Right lobe of liver (tissue), 6 donors: ENCODE results near the gene PPM1H. TPM values are rescaled to one million over a fixed set of nuclear protein-coding genes. Genes with fewer than 3 reads are reported as not detected.

ENCODE experiments used
- ATAC-seq, 4 donors: fragments of 200-7000 bp; cut with Tn5 transposase; one replicate each; pipeline ENCODE4 v1.9.1; 2020; ENCODE audit warnings: mild to moderate bottlenecking in 4 of 4, moderate library complexity in 4 of 4
- DNase-seq, 3 donors: peaks; one replicate each; pipeline ENCODE4 v3.0.0-alpha.2; 2020
- H3K27ac ChIP-seq, 3 donors: fragments of 200-600 bp; one replicate each; pipeline ENCODE4 v1.8.0; 2022
- H3K27me3 ChIP-seq, 2 donors: fragments of 200-600 bp; one replicate each; pipeline ENCODE4 v1.8.0; 2022
- H3K36me3 ChIP-seq, 4 donors: fragments of 200-600 bp; sonication (generic) in 1 of 4; one replicate each; pipeline versions ENCODE4 v1.5.1 to v1.8.0; 2017 to 2022; ENCODE audit warnings: control low read depth in 1 of 4
- H3K4me1 ChIP-seq, 4 donors: fragments of 200-600 bp; sonication (generic) in 1 of 4; one replicate each; pipeline versions ENCODE4 v1.5.1 to v1.8.0; 2017 to 2022; ENCODE audit warnings: control low read depth in 1 of 4
- H3K4me3 ChIP-seq, 3 donors: fragments of 200-600 bp; one replicate each; pipeline ENCODE4 v1.8.0; 2022
- H3K9me3 ChIP-seq, 4 donors: fragments of 200-600 bp; sonication (generic) in 1 of 4; one replicate each; pipeline versions ENCODE4 v1.5.1 to v1.8.0; 2017 to 2022; ENCODE audit warnings: control low read depth in 1 of 4
- POLR2A ChIP-seq: fragments of 450-650 bp; IDR thresholded peaks from one replicate; pipeline ENCODE4 v1.6.1; 2017; ENCODE audit warnings: antibody characterized with exemption, mild to moderate bottlenecking
- WGBS: methylation state at CpG from one replicate; pipeline ENCODE4 v1.1.6; 2018; ENCODE audit warnings: low coverage, low lambda C conversion rate; ENCODE audit not compliant: insufficient coverage; ENCODE audit errors: missing lambda C conversion rate; 5-methylcytosine and 5-hydroxymethylcytosine counted together
- intact Hi-C, 2 donors: fragments of 100-400 bp; cut with DNase I; formaldehyde crosslinking; loops; one replicate each; pipeline versions ENCODE4 v1.11.2 to v1.14.1; 2022
- total RNA-seq, 6 experiments: library from RNA; depleted of rRNA in 2 of 6; stranded (reverse); fragments of >200 nt in 2 of 6; fragmentation: NEBNext Ultra II Directional in 3 of 6; extraction: Animal tissue kit (Norgen Biotek cat#: 25700) in 3 of 6; gene quantifications; one replicate each; pipeline versions ENCODE4 v1.1.0 to v1.2.4, GENCODE V29; 2016 to 2023
- TF ChIP-seq, protein P1 (sequence below), 4 donors: fragments of 200-600 bp in 3 of 4; fragments of 450-650 bp in 1 of 4; IDR thresholded peaks; one replicate each; pipeline versions ENCODE4 v1.5.1 to v1.8.0; 2016 to 2022; ENCODE audit warnings: antibody characterized with exemption in 4 of 4, mild to moderate bottlenecking in 2 of 4
- donor health status: DM: no; HTN: yes; CAD: no.
- donor health status: DM: no; HTN: no; CAD: no.
- donor health status: DM: no; HTN: no; CAD: no.
- donor health status: DM: no; HTN: yes; CAD: no.
- donor health status: DM: no; HTN: yes; CAD: no.

PPM1H gene
- total RNA-seq, 6 experiments from 2014 or later, result 3.8 to 9.2 (median 6.5) TPM

DNA sequence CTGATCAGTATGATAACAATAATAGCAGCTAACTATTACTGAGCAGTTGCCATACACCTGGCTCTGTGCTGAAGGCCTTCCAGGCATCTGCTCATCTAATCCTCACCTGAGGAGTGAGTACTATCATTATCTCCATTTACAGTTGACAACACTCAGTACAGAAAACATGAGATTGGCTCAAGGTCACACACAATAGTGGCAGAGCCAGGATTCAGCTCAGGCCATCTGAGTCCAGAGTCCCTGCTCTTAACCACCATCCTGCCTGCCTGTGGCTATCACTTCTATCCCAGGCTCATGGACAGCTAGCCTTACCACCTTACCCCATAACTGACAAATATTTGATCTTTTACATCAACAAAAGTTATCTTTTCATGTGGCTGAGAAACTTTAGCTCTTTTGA, 155.5 kb downstream of the PPM1H start:
- no peak for DNase-seq
- Histone ChIP-seq H3K9me3 (no peaks in the 10 kb centered on the region), H3K27ac (no peak overlapping the region), H3K27me3 (no peaks in the 10 kb centered on the region), H3K4me1 (peaks cover 0 to 15% (median 0%) of the 10 kb centered on the region in 4 donors), H3K4me3 (no peak overlapping the region), H3K36me3 (no peaks in the 10 kb centered on the region)
- TF ChIP-seq, protein P1, sequence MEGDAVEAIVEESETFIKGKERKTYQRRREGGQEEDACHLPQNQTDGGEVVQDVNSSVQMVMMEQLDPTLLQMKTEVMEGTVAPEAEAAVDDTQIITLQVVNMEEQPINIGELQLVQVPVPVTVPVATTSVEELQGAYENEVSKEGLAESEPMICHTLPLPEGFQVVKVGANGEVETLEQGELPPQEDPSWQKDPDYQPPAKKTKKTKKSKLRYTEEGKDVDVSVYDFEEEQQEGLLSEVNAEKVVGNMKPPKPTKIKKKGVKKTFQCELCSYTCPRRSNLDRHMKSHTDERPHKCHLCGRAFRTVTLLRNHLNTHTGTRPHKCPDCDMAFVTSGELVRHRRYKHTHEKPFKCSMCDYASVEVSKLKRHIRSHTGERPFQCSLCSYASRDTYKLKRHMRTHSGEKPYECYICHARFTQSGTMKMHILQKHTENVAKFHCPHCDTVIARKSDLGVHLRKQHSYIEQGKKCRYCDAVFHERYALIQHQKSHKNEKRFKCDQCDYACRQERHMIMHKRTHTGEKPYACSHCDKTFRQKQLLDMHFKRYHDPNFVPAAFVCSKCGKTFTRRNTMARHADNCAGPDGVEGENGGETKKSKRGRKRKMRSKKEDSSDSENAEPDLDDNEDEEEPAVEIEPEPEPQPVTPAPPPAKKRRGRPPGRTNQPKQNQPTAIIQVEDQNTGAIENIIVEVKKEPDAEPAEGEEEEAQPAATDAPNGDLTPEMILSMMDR (IDR thresholded peaks at IDR 0.05), result no peak
- TF ChIP-seq POLR2A, result no peak
- intact Hi-C loops, result no loop called here
- peak in 2 of 4 donors; percentile 35 to 47 for ATAC-seq

DNA sequence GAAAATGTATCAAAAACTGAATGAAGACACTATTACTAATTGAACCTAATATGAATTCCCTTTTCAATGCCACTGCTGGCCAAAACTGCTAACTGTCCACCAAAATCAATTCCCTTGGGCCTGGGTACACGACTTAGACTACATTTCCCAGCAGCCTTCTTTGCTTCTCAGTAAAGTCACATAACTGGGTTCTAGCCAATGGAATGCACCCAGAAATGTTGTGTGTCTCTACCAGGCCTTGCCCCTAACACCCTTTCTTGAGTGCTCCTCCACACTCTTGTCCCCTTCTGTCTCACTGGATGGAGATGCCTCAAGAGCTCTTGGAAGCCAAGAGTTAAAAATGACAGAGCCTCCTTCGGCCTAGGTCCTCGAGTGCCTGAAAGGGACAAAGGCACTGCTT, 156.8 kb downstream of the PPM1H start:
- no peak for DNase-seq
- TF ChIP-seq, protein P1 (IDR thresholded peaks at IDR 0.05), result no peak
- no peak for TF ChIP-seq POLR2A
- Histone ChIP-seq H3K4me3 (no peak overlapping the region), H3K4me1 (peaks cover 0 to 15% (median 0%) of the 10 kb centered on the region in 4 donors), H3K36me3 (no peaks in the 10 kb centered on the region), H3K27me3 (no peaks in the 10 kb centered on the region), H3K27ac (no peak overlapping the region), H3K9me3 (no peaks in the 10 kb centered on the region)
- no peak for ATAC-seq
- WGBS, result 89% methylated on average over 3 of the region's 3 CpGs
- intact Hi-C loops, result no loop called here

DNA sequence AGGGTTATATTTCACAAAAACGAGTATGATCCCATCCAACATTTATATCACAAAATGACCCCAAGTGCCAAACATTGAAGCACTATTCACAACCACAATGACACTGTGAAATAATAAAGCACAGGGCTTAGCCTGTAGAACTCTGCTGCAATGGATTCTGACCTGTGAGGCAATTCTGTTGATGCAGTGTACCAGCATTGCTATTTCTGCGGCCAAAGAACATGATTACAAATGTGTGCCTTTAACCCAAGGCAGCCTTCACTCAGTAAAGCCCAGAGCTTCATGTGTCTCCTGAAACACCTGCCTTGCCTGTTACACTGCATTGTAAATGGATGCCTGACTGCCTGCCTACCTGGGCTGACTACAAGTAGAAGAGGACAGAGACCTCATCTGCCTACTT, 158.0 kb downstream of the PPM1H start:
- Histone ChIP-seq H3K9me3 (no peaks in the 10 kb centered on the region), H3K27me3 (no peaks in the 10 kb centered on the region), H3K27ac (peak overlapping the region in 1 of 3 donors; percentile 16), H3K4me3 (no peak overlapping the region), H3K4me1 (peaks cover 0 to 15% (median 0%) of the 10 kb centered on the region in 4 donors), H3K36me3 (no peaks in the 10 kb centered on the region)
- WGBS, result 27% methylated on average over 1 of the region's 2 CpGs
- TF ChIP-seq, protein P1 (IDR thresholded peaks at IDR 0.05), result no peak
- no peak for TF ChIP-seq POLR2A
- ATAC-seq (peak; percentile 91 to 97 (median 94)), DNase-seq (peak in 1 of 3 donors; percentile 72)
- intact Hi-C loops, result no loop called here

DNA sequence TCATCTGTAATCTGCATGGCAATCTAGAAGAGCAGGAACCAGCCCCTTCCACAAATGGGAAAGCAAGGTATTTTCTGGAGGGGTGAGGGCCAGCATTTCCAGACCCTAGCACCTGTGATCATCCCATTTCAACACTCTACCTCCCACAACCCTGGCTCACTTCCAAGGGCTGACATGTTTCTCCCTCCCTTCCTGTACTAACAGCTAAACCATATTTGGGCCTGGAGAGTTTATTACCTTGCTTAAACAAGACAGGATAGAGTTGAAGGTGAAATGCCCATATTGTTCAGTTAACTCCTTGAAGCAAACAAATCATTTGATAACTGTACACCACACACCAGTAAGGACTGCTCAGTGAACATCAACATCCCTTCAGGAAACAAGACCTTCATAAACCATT, 158.4 kb downstream of the PPM1H start:
- Histone ChIP-seq H3K4me3 (no peak overlapping the region), H3K4me1 (peaks cover 0 to 15% (median 0%) of the 10 kb centered on the region in 4 donors), H3K9me3 (no peaks in the 10 kb centered on the region), H3K27me3 (no peaks in the 10 kb centered on the region), H3K27ac (peak overlapping the region in 1 of 3 donors; percentile 16), H3K36me3 (no peaks in the 10 kb centered on the region)
- DNase-seq (no peak), ATAC-seq (peak in 2 of 4 donors; percentile 15 to 19)
- intact Hi-C loops, result no loop called here
- TF ChIP-seq POLR2A, result no peak
- TF ChIP-seq, protein P1 (IDR thresholded peaks at IDR 0.05), result no peak

DNA sequence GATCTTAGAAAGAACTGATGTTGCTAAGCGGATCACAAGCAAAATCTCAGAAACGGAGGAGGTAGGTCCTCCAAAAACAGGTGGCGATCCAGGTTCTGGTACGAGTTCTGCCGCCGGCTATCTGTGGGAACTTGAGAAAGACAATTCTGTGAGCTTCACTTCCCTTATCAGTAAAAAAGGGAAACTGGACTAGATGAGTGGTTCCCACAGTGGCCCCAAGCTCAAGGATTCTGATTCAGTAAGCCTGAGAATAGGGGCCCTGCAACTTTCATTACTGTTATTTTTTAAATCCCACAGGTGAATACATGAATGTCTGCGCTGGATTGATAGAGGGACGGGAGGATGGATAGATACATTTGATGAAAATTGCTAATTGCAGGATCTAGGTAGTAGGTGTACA, 160.2 kb downstream of the PPM1H start:
- H3K27ac ChIP-seq, result no peak overlapping the region
- no peak for ATAC-seq
- H3K4me1 ChIP-seq, result peaks cover 0 to 15% (median 0%) of the 10 kb centered on the region in 4 donors
- DNase-seq, result no peak
- no peaks in the 10 kb centered on the region for H3K9me3 ChIP-seq
- no peaks in the 10 kb centered on the region for H3K36me3 ChIP-seq
- TF ChIP-seq, protein P1 (IDR thresholded peaks at IDR 0.05), result no peak
- no peak for TF ChIP-seq POLR2A
- no peaks in the 10 kb centered on the region for H3K27me3 ChIP-seq
- H3K4me3 ChIP-seq, result no peak overlapping the region
- 65% methylated on average over 7 of the region's 8 CpGs for WGBS
- intact Hi-C loops, result no loop called here
